GF-D8 (cell line): Measurements from ENCODE around the gene ARHGAP15.
"Not testable (repeated sequence)": the region's sequence is repeated elsewhere in the genome, so short reads cannot be mapped to it uniquely, and the experiment has no call there.

ENCODE experiments used
- DNase-seq: peaks from one replicate; lab custom pipeline; 2025; lab: John Stamatoyannopoulos, UW

ARHGAP15 gene

GRCh38 chr2:143529118-143529720 lies 400.0 kb downstream of the ARHGAP15 start:
- no peak for DNase-seq

- no peak for DNase-seq
Measured at GRCh38 chr2:143530758-143531157, 401.5 kb downstream of the ARHGAP15 start.

GRCh38 chr2:143532061-143532460 lies 402.8 kb downstream of the ARHGAP15 start:
- DNase-seq = no peak

- DNase-seq = no peak
Measured at GRCh38 chr2:143533846-143534245, 404.6 kb downstream of the ARHGAP15 start.

- DNase-seq = no peak
Measured at GRCh38 chr2:143535802-143536201, 406.6 kb downstream of the ARHGAP15 start.

- DNase-seq = not testable (repeated sequence)
Measured at GRCh38 chr2:143541899-143542298, 412.7 kb downstream of the ARHGAP15 start.

GRCh38 chr2:143545059-143545948 lies 416.1 kb downstream of the ARHGAP15 start:
- no peak for DNase-seq

- DNase-seq = no peak
Measured at GRCh38 chr2:143545949-143546255, 416.7 kb downstream of the ARHGAP15 start.

- no peak for DNase-seq
Measured at GRCh38 chr2:143548032-143548431, 418.8 kb downstream of the ARHGAP15 start.

GRCh38 chr2:143550500-143550899 lies 421.3 kb downstream of the ARHGAP15 start:
- DNase-seq = peak; percentile 33

GRCh38 chr2:143551971-143552650 lies 422.9 kb downstream of the ARHGAP15 start:
- DNase-seq = no peak

GRCh38 chr2:143553261-143553660 lies 424.0 kb downstream of the ARHGAP15 start:
- no peak for DNase-seq

GRCh38 chr2:143558665-143559064 lies 429.4 kb downstream of the ARHGAP15 start:
- peak; percentile 66 for DNase-seq

- no peak for DNase-seq
Measured at GRCh38 chr2:143559147-143559546, 429.9 kb downstream of the ARHGAP15 start.

GRCh38 chr2:143560724-143561123 lies 431.5 kb downstream of the ARHGAP15 start:
- no peak for DNase-seq

GRCh38 chr2:143564419-143564818 lies 435.2 kb downstream of the ARHGAP15 start:
- DNase-seq = no peak

GRCh38 chr2:143571747-143572146 lies 442.5 kb downstream of the ARHGAP15 start:
- DNase-seq = no peak

GRCh38 chr2:143572421-143572820 lies 443.2 kb downstream of the ARHGAP15 start:
- no peak for DNase-seq

- DNase-seq = no peak
Measured at GRCh38 chr2:143574069-143574468, 444.9 kb downstream of the ARHGAP15 start.

GRCh38 chr2:143575340-143575739 lies 446.1 kb downstream of the ARHGAP15 start:
- DNase-seq = no peak

GRCh38 chr2:143577489-143577888 lies 448.3 kb downstream of the ARHGAP15 start:
- DNase-seq = no peak

- DNase-seq = no peak
Measured at GRCh38 chr2:143579456-143579855, 450.2 kb downstream of the ARHGAP15 start.

- no peak for DNase-seq
Measured at GRCh38 chr2:143581134-143581533, 451.9 kb downstream of the ARHGAP15 start.
